Measurements from ENCODE around the gene TTC8. TPM values are rescaled to one million over a fixed set of nuclear protein-coding genes. Genes with fewer than 3 reads are reported as not detected.

Gene TTC8
- total RNA-seq, 1 experiment from 2014 or later, result 9.2 TPM

DNA sequence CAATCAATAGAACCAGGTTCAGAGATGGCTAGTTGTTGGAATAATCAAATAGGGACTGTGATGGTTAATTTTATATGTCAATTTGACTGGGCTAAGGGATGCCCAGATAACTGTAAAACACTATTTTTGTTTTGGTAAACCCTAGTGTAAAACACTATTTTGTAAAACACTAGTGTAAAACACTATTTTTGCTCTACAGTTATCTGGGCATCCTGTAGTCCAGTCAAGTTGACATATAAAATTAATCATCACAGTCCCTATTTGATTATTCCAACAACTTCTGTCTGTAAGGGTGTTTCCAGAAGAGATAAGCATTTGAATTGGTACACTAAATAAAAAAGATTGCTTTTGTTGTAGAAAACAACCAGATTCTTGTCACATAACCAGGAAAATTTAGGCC, 16.1 kb upstream of the TTC8 start:
- Histone ChIP-seq H3K4me2 (ENCODE audit: insufficient read depth, insufficient read length, low read length) (no peak overlapping the region), H2BK120ac (ENCODE audit: low read depth, low read length, poor library complexity, severe bottlenecking) (no peak overlapping the region), H2BK12ac (ENCODE audit: insufficient read length, low read depth, low read length) (no peak overlapping the region), H4K5ac (ENCODE audit: insufficient read length, low read depth, low read length) (no peak overlapping the region), H2BK20ac (ENCODE audit: low read depth, low read length, poor library complexity, severe bottlenecking) (no peak overlapping the region), H3K23ac (ENCODE audit: insufficient read length, low read depth, low read length) (no peak overlapping the region), H3K27ac (ENCODE audit: insufficient read length, low read depth, low read length) (no peak overlapping the region), H3T11ph (ENCODE audit: low read length) (no peak overlapping the region), H3K9me3 (ENCODE audit: control insufficient read depth, low read depth, low read length) (no peaks in the 10 kb centered on the region), H3K14ac (ENCODE audit: insufficient read depth, low read length) (no peak overlapping the region), H3K4ac (ENCODE audit: low read depth, low read length) (no peak overlapping the region), H4K8ac (replicated peaks; ENCODE audit: insufficient read length, low read depth, low read length) (no peak overlapping the region), H3K79me1 (ENCODE audit: insufficient read depth, low read depth, low read length, poor library complexity, severe bottlenecking) (no peaks in the 10 kb centered on the region), H4K20me1 (ENCODE audit: control insufficient read depth, insufficient read depth, insufficient read length) (no peaks in the 10 kb centered on the region), H3K23me2 (ENCODE audit: insufficient read length, low read depth, low read length, poor library complexity, severe bottlenecking) (no peaks in the 10 kb centered on the region), H3K4me1 (ENCODE audit: insufficient read depth, low read length) (no peaks in the 10 kb centered on the region), H4K91ac (ENCODE audit: insufficient read length, low read depth, low read length) (no peak overlapping the region), H2AFZ (ENCODE audit: low read length) (no peak overlapping the region), H2AK5ac (ENCODE audit: insufficient read length, low read length) (no peak overlapping the region), H3K18ac (ENCODE audit: insufficient read length, low read depth, low read length) (no peak overlapping the region), H2BK15ac (ENCODE audit: low read depth, low read length) (no peak overlapping the region), H3K56ac (ENCODE audit: insufficient read length, low read depth, low read length) (no peak overlapping the region), H2BK5ac (ENCODE audit: insufficient read length, low read length) (no peak overlapping the region), H3K79me2 (ENCODE audit: insufficient read depth, low read length) (no peaks in the 10 kb centered on the region), H3K9ac (ENCODE audit: extremely low read depth, insufficient read length, low read length) (no peak overlapping the region), H3K27me3 (ENCODE audit: insufficient read depth, low read length) (no peaks in the 10 kb centered on the region)
- Mint-ChIP-seq H3K27me3 (ENCODE audit: low read depth) (peaks cover 18% of the 10 kb centered on the region), H3K36me3 (ENCODE audit: insufficient read depth in 1 of 3, low read depth in 3 of 3) (peaks cover 0 to 15% (median 5%) of the 10 kb centered on the region in 3 experiments; a peak in 2 of 7 replicates), H3K27ac (no peak overlapping the region), H3K4me1 (no peaks in the 10 kb centered on the region), H3K9me3 (peaks cover 13 to 15% of the 10 kb centered on the region in 2 experiments; a peak in 4 of 5 replicates), H3K4me3 (no peak overlapping the region)
- DNase-seq, result no peak
- no peak for TF ChIP-seq CTCF (conservative IDR thresholded peaks at IDR 0.05)

Data from H9 (cell line).